ENCODE results near the gene FARS2. TPM values are rescaled to one million over a fixed set of nuclear protein-coding genes. Genes with fewer than 3 reads are reported as not detected.

FARS2 gene
- total RNA-seq, 1 donor from 2014 or later = 11.8 TPM

DNA sequence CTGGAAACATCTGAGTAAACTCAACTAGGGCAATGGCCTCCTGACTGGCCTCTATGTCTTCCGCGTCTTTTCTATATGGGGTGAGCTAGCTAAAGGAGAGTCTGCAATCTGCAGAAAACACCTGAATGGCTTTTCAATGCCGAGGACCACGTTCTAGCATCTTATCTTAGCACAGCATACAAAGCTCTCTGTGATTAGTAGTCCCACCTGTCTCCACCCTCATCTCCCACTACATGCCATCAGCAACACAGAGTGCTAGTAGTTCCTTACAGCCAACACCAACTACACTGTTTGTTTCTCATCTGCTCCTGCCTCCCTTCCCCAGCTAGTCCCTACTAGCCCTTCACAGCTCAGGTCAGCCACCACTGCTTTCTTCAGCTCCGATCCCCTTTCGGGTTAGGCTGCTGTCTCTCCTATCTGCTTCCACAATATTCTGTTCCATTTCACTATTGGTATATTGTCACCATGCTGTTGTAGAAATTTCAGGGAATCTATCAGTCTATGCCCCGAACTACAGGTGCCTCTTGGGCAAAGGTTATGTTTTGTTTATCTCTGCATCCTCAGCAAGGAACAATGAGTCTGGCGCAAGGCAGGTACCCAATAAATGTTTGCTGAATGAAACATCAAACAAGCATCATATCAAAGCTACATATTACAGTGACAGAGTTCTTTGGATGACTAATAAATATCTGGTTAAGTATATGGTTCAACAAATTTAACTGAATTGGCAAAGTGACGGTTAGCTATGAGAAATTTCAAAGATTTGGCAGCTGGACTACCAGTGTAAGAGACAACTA lies 12.8 kb upstream of the FARS2 start:
- H3K9me3 Mint-ChIP-seq (ENCODE audit: low read depth) = peaks cover 6% of the 10 kb centered on the region
- no peak overlapping the region for H3K4me3 Mint-ChIP-seq (ENCODE audit: unreplicated experiment)
- no peak overlapping the region for H3K27ac Mint-ChIP-seq (ENCODE audit: unreplicated experiment)

GRCh38 chr6:5249451-5250122 lies 11.7 kb upstream of the FARS2 start:
- no peak overlapping the region for H3K4me3 Mint-ChIP-seq (ENCODE audit: unreplicated experiment)
- no peak for TF ChIP-seq CTCF (IDR thresholded peaks at IDR 0.05)
- no peak for DNase-seq (ENCODE audit: low spot score)
- H3K27ac Mint-ChIP-seq (ENCODE audit: unreplicated experiment) = no peak overlapping the region
- H3K9me3 Mint-ChIP-seq (ENCODE audit: low read depth) = peaks cover 6% of the 10 kb centered on the region
- no peaks in the 10 kb centered on the region for H3K27me3 Mint-ChIP-seq (ENCODE audit: low read depth)
- H3K4me1 Mint-ChIP-seq (ENCODE audit: low read depth) = peaks cover 11% of the 10 kb centered on the region
- H3K36me3 Mint-ChIP-seq (ENCODE audit: low read depth) = peaks cover 8% of the 10 kb centered on the region

More for the DNA sequence above, 12.8 kb upstream of the FARS2 start:
- peaks cover 11% of the 10 kb centered on the region for H3K4me1 Mint-ChIP-seq (ENCODE audit: low read depth)
- no peak for TF ChIP-seq CTCF (IDR thresholded peaks at IDR 0.05)
- H3K36me3 Mint-ChIP-seq (ENCODE audit: low read depth) = peaks cover 8% of the 10 kb centered on the region
- no peaks in the 10 kb centered on the region for H3K27me3 Mint-ChIP-seq (ENCODE audit: low read depth)
- no peak for DNase-seq (ENCODE audit: low spot score)

- no peak overlapping the region for H3K4me3 Mint-ChIP-seq (ENCODE audit: unreplicated experiment)
- TF ChIP-seq CTCF (IDR thresholded peaks at IDR 0.05) = no peak
- no peak overlapping the region for H3K27ac Mint-ChIP-seq (ENCODE audit: unreplicated experiment)
- DNase-seq (ENCODE audit: low spot score) = no peak
- peaks cover 11% of the 10 kb centered on the region for H3K36me3 Mint-ChIP-seq (ENCODE audit: low read depth)
- no peaks in the 10 kb centered on the region for H3K27me3 Mint-ChIP-seq (ENCODE audit: low read depth)
- peaks cover 11% of the 10 kb centered on the region for H3K4me1 Mint-ChIP-seq (ENCODE audit: low read depth)
- H3K9me3 Mint-ChIP-seq (ENCODE audit: low read depth) = peaks cover 6% of the 10 kb centered on the region
Observed at GRCh38 chr6:5250451-5250850, 10.9 kb upstream of the FARS2 start.

DNA sequence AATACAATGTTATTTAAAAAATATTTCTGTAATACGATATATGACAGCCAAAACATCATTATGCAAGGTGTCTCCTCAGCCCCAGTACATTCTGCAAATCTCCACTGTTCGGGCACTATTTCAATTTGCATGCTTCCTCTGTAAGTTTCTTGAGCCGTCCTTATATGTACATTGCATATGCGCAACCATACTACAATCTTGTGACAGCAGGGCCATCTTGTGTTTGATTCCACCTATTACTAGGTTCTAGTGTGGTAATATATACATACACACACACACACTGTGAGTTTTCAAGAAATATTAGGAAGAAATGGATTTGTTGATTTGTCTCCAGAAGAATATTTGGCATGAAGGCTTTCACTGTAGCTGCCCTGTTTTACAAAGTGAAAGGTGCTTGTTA lies 10.4 kb upstream of the FARS2 start:
- peak; percentile 43 for TF ChIP-seq CTCF (IDR thresholded peaks at IDR 0.05)
- no peak overlapping the region for H3K4me3 Mint-ChIP-seq (ENCODE audit: unreplicated experiment)
- peaks cover 11% of the 10 kb centered on the region for H3K36me3 Mint-ChIP-seq (ENCODE audit: low read depth)
- no peaks in the 10 kb centered on the region for H3K27me3 Mint-ChIP-seq (ENCODE audit: low read depth)
- DNase-seq (ENCODE audit: low spot score) = no peak
- H3K27ac Mint-ChIP-seq (ENCODE audit: unreplicated experiment) = no peak overlapping the region
- H3K9me3 Mint-ChIP-seq (ENCODE audit: low read depth) = peaks cover 6% of the 10 kb centered on the region
- peaks cover 11% of the 10 kb centered on the region for H3K4me1 Mint-ChIP-seq (ENCODE audit: low read depth)

GRCh38 chr6:5256952-5257351 lies 4.4 kb upstream of the FARS2 start:
- Mint-ChIP-seq H3K27ac (ENCODE audit: unreplicated experiment) (no peak overlapping the region), H3K4me1 (ENCODE audit: low read depth) (peaks cover 13% of the 10 kb centered on the region), H3K36me3 (ENCODE audit: low read depth) (peaks cover 14% of the 10 kb centered on the region), H3K27me3 (ENCODE audit: low read depth) (no peaks in the 10 kb centered on the region), H3K9me3 (ENCODE audit: low read depth) (no peaks in the 10 kb centered on the region), H3K4me3 (ENCODE audit: unreplicated experiment) (no peak overlapping the region)
- TF ChIP-seq CTCF (IDR thresholded peaks at IDR 0.05) = no peak
- DNase-seq (ENCODE audit: low spot score) = no peak

Measured in chondrocyte (in vitro differentiated cells).